ENCODE data around the gene ITPA. TPM values are rescaled to one million over a fixed set of nuclear protein-coding genes. Genes with fewer than 3 reads are reported as not detected.
"Not testable (repeated sequence)": the region's sequence is repeated elsewhere in the genome, so short reads cannot be mapped to it uniquely, and the experiment has no call there.

ITPA gene
- total and polyA plus RNA-seq, 5 donors: 16.6 to 21.8 (median 17.2) TPM

- H3K9me3 ChIP-seq (ENCODE audit: control insufficient read depth, low read length): no peaks in the 10 kb centered on the region
- no peak for ATAC-seq
- 15% methylated on average over 13 of the region's 13 CpGs for WGBS
These were observed 34.6 kb upstream of the ITPA start for GRCh38 chr20:3174442-3175261.

GRCh38 chr20:3175270-3175669, 34.0 kb upstream of the ITPA start:
- ATAC-seq: no peak
- Histone ChIP-seq H3K4me3 (ENCODE audit: low read length) (peak overlapping the region; percentile 66), H3K9me3 (ENCODE audit: control insufficient read depth, low read length) (no peaks in the 10 kb centered on the region), H3K4me1 (ENCODE audit: control insufficient read depth, insufficient read depth, low read length) (no peaks in the 10 kb centered on the region), H3K27me3 (ENCODE audit: control insufficient read depth, insufficient read depth) (no peaks in the 10 kb centered on the region), H3K27ac (ENCODE audit: low read length) (no peak overlapping the region)
- DNase-seq: no peak
- intact Hi-C loops (cut with DNase I): no loop called here
- WGBS: 19% methylated on average over 1 of the region's 1 CpG

More at GRCh38 chr20:3174442-3175261, 34.6 kb upstream of the ITPA start:
- no peak for DNase-seq
- Histone ChIP-seq H3K27me3 (ENCODE audit: control insufficient read depth, insufficient read depth) (no peaks in the 10 kb centered on the region), H3K27ac (ENCODE audit: low read length) (no peak overlapping the region), H3K4me1 (ENCODE audit: control insufficient read depth, insufficient read depth, low read length) (no peaks in the 10 kb centered on the region), H3K4me3 (ENCODE audit: low read length) (peak overlapping the region; percentile 66)
- intact Hi-C loops (cut with DNase I): no loop called here

- Histone ChIP-seq H3K4me3 (ENCODE audit: low read length) (no peak overlapping the region), H3K27ac (ENCODE audit: low read length) (no peak overlapping the region), H3K9me3 (ENCODE audit: control insufficient read depth, low read length) (no peaks in the 10 kb centered on the region), H3K27me3 (ENCODE audit: control insufficient read depth, insufficient read depth) (no peaks in the 10 kb centered on the region), H3K4me1 (ENCODE audit: control insufficient read depth, insufficient read depth, low read length) (no peaks in the 10 kb centered on the region)
- DNase-seq (no peak), ATAC-seq (no peak)
- 81% methylated on average over 8 of the region's 8 CpGs for WGBS
- intact Hi-C loops (cut with DNase I): no loop called here
These were observed 31.4 kb upstream of the ITPA start for GRCh38 chr20:3177746-3178485.

- no peaks in the 10 kb centered on the region for H3K9me3 ChIP-seq (ENCODE audit: control insufficient read depth, low read length)
- no peak overlapping the region for H3K4me3 ChIP-seq (ENCODE audit: low read length)
- no peaks in the 10 kb centered on the region for H3K27me3 ChIP-seq (ENCODE audit: control insufficient read depth, insufficient read depth)
- no peaks in the 10 kb centered on the region for H3K4me1 ChIP-seq (ENCODE audit: control insufficient read depth, insufficient read depth, low read length)
- no peak overlapping the region for H3K27ac ChIP-seq (ENCODE audit: low read length)
- 80% methylated on average over 4 of the region's 4 CpGs for whole genome bisulfite sequencing
- DNase-seq: no peak
- ATAC-seq: no peak
- intact Hi-C loops (cut with DNase I): no loop called here
These were observed 29.0 kb upstream of the ITPA start for GRCh38 chr20:3180319-3180718.

GRCh38 chr20:3181270-3181669, 28.0 kb upstream of the ITPA start:
- 78% methylated on average over 5 of the region's 5 CpGs for WGBS
- Histone ChIP-seq H3K4me3 (ENCODE audit: low read length) (no peak overlapping the region), H3K27me3 (ENCODE audit: control insufficient read depth, insufficient read depth) (no peaks in the 10 kb centered on the region), H3K27ac (ENCODE audit: low read length) (no peak overlapping the region), H3K9me3 (ENCODE audit: control insufficient read depth, low read length) (no peaks in the 10 kb centered on the region), H3K4me1 (ENCODE audit: control insufficient read depth, insufficient read depth, low read length) (no peaks in the 10 kb centered on the region)
- no peak for ATAC-seq
- intact Hi-C loops (cut with DNase I): no loop called here
- DNase-seq: no peak

GRCh38 chr20:3182429-3182828, 26.9 kb upstream of the ITPA start:
- H3K4me1 ChIP-seq (ENCODE audit: control insufficient read depth, insufficient read depth, low read length); H3K4me3 ChIP-seq (ENCODE audit: low read length); H3K27ac ChIP-seq (ENCODE audit: low read length); intact Hi-C loops (cut with DNase I); ATAC-seq; DNase-seq; H3K27me3 ChIP-seq (ENCODE audit: control insufficient read depth, insufficient read depth); H3K9me3 ChIP-seq (ENCODE audit: control insufficient read depth, low read length): not testable (repeated sequence)
- 97% methylated on average over 5 of the region's 5 CpGs for whole genome bisulfite sequencing

GRCh38 chr20:3183896-3184612, 25.2 kb upstream of the ITPA start:
- ATAC-seq (no peak), DNase-seq (no peak)
- intact Hi-C loops (cut with DNase I): no loop called here
- Histone ChIP-seq H3K9me3 (ENCODE audit: control insufficient read depth, low read length) (no peaks in the 10 kb centered on the region), H3K27ac (ENCODE audit: low read length) (no peak overlapping the region), H3K4me3 (ENCODE audit: low read length) (no peak overlapping the region), H3K27me3 (ENCODE audit: control insufficient read depth, insufficient read depth) (no peaks in the 10 kb centered on the region), H3K4me1 (ENCODE audit: control insufficient read depth, insufficient read depth, low read length) (no peaks in the 10 kb centered on the region)
- WGBS: 93% methylated on average over 3 of the region's 3 CpGs

GRCh38 chr20:3187861-3188260, 21.4 kb upstream of the ITPA start:
- DNase-seq; ATAC-seq; H3K27me3 ChIP-seq (ENCODE audit: control insufficient read depth, insufficient read depth); H3K4me3 ChIP-seq (ENCODE audit: low read length); intact Hi-C loops (cut with DNase I); H3K27ac ChIP-seq (ENCODE audit: low read length); H3K4me1 ChIP-seq (ENCODE audit: control insufficient read depth, insufficient read depth, low read length); H3K9me3 ChIP-seq (ENCODE audit: control insufficient read depth, low read length): not testable (repeated sequence)
- WGBS: 97% methylated on average over 9 of the region's 9 CpGs

GRCh38 chr20:3188823-3189413, 20.4 kb upstream of the ITPA start:
- no peaks in the 10 kb centered on the region for H3K9me3 ChIP-seq (ENCODE audit: control insufficient read depth, low read length)
- intact Hi-C loops (cut with DNase I): no loop called here
- WGBS: 86% methylated on average over 3 of the region's 3 CpGs
- no peaks in the 10 kb centered on the region for H3K27me3 ChIP-seq (ENCODE audit: control insufficient read depth, insufficient read depth)
- ATAC-seq (no peak), DNase-seq (no peak)
- H3K4me1 ChIP-seq (ENCODE audit: control insufficient read depth, insufficient read depth, low read length): no peaks in the 10 kb centered on the region
- no peak overlapping the region for H3K4me3 ChIP-seq (ENCODE audit: low read length)
- no peak overlapping the region for H3K27ac ChIP-seq (ENCODE audit: low read length)

GRCh38 chr20:3189561-3190131, 19.7 kb upstream of the ITPA start:
- intact Hi-C loops (cut with DNase I): no loop called here
- DNase-seq (no peak), ATAC-seq (no peak)
- 86% methylated on average over 4 of the region's 4 CpGs for WGBS
- Histone ChIP-seq H3K27ac (ENCODE audit: low read length) (no peak overlapping the region), H3K9me3 (ENCODE audit: control insufficient read depth, low read length) (no peaks in the 10 kb centered on the region), H3K4me1 (ENCODE audit: control insufficient read depth, insufficient read depth, low read length) (no peaks in the 10 kb centered on the region), H3K4me3 (ENCODE audit: low read length) (no peak overlapping the region), H3K27me3 (ENCODE audit: control insufficient read depth, insufficient read depth) (no peaks in the 10 kb centered on the region)

Data from right cardiac atrium (tissue), 5 donors.